ENCODE results near the gene MRPS18A.
"Not testable (repeated sequence)": the region's sequence is repeated elsewhere in the genome, so short reads cannot be mapped to it uniquely, and the experiment has no call there.

Gene MRPS18A

DNA sequence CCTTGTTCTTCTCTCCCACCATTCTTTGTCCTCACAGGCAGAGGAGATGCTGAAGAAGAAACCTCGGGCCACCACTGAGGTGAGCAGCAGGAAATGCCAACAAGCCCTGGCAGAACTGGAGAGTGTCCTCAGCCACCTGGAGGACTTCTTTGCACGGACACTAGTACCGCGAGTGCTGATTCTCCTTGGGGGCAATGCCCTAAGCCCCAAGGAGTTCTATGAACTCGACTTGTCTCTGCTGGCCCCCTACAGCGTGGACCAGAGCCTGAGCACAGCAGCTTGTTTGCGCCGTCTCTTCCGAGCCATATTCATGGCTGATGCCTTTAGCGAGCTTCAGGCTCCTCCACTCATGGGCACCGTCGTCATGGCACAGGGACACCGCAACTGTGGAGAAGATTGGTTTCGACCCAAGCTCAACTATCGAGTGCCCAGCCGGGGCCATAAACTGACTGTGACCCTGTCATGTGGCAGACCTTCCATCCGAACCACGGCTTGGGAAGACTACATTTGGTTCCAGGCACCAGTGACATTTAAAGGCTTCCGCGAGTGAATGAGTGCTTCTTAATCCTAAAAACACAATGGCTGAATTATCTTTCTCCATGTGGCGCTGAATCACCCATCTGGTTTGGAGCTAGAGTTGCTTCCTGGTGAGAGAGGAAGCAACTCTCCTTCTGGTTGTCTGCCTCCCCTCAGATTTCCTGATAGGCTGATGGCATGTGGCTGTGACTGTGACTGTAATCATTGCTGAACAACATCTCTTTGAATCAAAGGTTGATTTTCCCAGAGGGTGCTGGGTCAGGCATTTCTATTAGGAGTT lies 47.4 kb downstream of the MRPS18A start:
- no peak for DNase-seq (ENCODE audit: low spot score)

DNA sequence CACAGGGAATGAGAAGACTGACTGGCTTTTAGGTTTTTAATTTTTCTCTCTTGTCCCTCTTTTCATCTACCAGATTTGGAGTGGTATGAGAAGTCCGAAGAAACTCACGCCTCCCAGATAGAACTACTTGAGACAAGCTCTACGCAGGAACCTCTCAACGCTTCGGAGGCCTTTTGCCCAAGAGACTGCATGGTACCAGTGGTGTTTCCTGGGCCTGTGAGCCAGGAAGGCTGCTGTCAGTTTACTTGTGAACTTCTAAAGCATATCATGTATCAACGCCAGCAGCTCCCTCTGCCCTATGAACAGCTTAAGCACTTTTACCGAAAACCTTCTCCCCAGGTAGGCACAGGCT lies 51.3 kb downstream of the MRPS18A start:
- no peak for DNase-seq (ENCODE audit: low spot score)

DNA sequence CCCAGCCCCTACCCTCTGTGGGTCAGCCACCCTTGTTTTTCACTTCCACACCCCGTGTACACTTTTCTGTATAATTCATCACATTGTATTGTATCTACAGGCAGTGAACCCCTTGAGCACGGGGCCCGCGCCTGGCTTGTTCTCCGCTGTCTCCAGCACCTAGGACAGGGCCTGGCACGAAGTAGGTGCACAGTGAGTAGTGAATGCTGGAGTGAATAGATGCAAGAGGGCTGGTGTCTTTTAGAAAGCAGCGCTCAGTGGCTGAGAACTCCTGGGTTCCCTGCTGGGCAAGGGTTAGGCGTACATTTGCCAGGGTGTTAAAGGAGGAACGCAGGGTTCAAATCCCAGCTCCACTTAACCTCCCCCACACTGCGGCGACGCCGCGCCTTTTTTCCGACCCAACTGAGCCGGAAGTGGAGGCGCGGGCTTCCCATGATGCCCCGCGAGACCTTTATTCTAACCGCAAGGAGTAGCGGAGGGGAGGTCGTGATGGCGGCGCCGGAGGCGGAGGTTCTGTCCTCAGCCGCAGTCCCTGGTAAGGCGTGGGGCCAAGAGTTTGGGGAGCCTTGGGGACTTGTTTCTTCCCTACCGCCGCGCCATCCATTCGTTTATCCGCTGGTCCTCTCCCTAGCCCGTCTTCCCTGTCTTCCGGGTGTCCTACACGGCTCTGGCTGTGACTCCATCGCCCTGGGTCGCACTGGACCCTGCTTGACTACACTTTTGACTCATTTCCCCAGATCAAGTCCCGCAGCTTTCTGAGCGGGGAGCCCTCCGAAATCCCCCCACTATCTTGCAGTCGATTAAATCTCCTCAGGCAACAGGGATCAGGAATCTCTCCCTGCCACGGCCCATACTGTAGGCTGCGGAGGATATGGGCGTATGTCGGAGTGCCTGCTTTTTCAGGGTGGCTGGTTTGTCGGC lies 51.9 kb downstream of the MRPS18A start, which contains the start of gene MAD2L1BP:
TSS of gene MAD2L1BP (plus strand) at position 454 of the 921 bp plus-strand sequence. CDS start at position 490, 36 bp downstream.
- peak; percentile 86 for DNase-seq (ENCODE audit: low spot score)

- peak; percentile 80 for DNase-seq (ENCODE audit: low spot score)
Measured at GRCh38 chr6:43634702-43635303, 52.8 kb downstream of the MRPS18A start.

DNA sequence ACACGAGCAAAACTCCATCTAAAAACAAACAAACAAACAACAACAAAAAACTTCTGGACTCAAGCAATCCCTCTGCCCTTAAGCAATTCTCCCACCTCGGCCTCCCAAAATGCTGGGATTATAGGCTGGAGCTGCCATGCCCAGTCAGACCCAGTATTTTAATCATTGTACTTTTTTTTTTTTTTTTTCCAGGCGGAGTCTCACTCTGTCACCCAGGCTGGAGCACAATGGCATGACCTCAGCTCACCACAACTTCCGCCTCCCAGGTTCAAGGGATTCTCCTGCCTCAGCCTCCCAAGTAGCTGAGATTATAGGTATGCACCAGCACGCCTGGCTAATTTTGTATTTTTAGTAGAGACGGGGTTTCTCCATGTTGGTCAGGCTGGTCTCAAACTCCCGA lies 54.6 kb downstream of the MRPS18A start:
- DNase-seq (ENCODE audit: low spot score), result not testable (repeated sequence)

DNA sequence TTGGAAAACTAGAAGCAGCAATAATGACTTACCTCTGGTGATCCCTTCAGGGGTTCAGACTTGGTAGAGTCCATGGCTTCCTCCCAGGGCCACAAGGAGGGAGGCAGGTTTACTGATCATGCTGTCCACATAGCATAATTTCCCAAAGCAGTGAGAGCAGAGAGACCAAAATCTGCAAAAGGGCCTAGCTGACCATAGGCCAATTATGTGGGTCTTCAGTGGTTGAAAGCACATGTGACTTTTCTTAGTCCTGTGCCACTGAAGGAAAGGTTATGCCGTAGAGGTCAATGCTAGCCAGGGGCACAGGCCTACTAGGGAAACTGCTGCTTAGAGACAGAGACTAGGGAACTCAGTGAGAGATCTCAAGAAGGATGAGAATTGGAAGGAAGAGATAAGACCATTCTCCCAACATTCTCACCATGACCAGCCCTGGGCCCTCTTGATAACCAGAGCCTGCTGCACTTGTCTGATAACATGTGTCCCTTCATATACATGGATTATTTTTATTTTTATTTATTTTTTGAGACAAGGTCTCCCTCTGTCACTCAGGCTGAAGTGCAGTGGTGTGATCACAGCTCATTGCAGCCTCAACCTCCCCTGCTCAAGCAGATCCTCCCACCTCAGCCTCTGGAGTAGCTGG lies 56.5 kb downstream of the MRPS18A start:
- DNase-seq (ENCODE audit: low spot score), result no peak

DNA sequence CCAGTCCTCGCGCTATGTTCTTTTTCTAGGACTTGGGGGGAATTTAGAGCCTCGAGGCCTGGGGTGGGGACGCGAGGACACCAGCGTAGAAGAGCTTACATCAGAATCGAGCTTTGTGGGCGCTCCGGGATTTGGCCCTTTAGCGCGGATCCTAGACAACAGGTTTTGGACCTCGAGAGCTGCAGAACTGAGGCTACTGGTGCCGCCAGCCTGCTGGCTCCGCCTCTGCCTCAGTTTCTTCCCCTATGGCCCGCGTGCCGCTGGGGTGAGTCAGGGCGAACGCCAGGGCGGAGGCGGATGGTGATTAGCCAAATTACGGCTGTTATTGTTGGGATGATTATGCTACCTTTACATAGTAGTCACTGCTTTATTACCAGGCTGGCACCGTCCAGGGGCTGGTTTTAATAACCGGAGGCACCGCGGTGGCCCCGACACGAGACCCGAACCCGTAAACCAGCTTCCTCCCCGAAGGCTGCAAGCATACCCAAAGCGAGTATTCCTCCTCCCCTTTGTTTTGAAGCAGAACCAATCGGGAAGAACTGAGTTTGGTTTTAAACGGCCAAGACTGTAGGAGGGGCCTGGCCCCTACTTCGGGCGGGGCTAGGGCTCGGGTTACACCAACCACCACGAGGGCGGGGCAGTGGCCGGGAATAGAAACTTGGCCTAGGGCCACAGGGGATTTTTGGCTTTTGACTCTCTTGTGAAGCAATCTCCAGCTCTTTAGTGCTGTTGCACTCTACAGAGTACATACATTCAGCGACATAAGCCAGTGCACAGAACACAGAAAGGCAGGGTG lies 57.9 kb downstream of the MRPS18A start:
- DNase-seq (ENCODE audit: low spot score), result peak; percentile 95

DNA sequence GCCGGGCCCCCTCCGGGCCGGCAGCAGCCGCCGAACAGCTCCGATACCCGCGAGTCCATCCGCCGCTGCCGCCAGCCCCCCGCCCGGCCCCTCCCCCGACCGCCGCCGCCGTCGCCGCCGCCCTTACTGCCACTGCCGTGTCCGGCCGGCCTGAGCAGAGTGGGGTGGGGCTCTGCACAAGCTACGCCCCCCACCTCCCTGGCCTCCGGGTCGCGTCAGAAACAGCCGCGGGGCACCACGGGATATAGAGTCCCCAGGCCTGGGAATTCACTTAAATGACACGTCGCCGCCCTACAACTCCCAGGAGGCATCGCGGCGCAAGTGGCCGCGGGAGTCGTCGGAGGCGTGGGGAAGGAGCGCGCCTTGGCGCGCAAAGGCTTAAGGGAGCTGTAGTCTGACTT lies 58.5 kb downstream of the MRPS18A start, which contains the start of gene GTPBP2:
TSS of gene GTPBP2 (minus strand) at position 161 of the 401 bp plus-strand sequence. CDS start at position 59, 102 bp downstream.
- peak; percentile 99 for DNase-seq (ENCODE audit: low spot score)

DNA sequence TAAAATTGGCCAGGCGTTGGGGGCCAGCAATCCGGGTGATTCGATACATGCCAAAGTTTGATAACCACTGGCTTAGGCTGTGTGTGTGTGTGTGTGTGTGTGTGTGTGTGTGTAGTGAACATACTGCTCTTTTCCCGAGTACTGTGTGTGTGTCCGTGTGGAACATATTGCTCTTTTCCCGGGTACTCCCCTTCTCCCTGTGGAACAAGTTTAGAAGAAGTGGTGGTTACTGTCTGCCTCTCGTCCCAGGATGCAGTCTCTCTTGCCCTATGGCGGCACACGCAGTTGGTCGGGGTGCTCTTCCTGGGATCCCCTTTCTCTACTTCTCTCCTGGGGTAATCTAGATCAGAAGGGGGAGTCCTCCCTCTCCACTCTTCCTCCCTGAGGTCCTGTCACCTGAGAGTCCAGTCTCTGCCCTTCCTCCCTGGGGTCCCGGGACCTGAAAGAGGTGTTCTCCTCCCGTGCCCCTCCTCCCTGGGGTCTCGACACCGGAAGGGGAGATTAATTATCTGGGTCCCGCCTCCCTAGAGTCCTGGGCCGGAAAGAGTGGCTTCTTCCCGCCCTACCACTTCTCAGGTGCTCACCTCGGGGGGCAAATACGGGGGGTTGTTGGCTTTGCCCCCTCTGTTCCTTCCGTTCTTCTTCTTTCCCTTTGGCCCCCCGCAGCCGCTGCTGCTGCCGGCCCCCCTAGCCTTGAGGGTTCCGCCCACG lies 59.0 kb downstream of the MRPS18A start:
- peak; percentile 73 for DNase-seq (ENCODE audit: low spot score)

GRCh38 chr6:43627008-43627825 lies 60.4 kb downstream of the MRPS18A start:
- DNase-seq (ENCODE audit: low spot score), result no peak

- no peak for DNase-seq (ENCODE audit: low spot score)
Measured at GRCh38 chr6:43625393-43625992, 62.1 kb downstream of the MRPS18A start.

DNA sequence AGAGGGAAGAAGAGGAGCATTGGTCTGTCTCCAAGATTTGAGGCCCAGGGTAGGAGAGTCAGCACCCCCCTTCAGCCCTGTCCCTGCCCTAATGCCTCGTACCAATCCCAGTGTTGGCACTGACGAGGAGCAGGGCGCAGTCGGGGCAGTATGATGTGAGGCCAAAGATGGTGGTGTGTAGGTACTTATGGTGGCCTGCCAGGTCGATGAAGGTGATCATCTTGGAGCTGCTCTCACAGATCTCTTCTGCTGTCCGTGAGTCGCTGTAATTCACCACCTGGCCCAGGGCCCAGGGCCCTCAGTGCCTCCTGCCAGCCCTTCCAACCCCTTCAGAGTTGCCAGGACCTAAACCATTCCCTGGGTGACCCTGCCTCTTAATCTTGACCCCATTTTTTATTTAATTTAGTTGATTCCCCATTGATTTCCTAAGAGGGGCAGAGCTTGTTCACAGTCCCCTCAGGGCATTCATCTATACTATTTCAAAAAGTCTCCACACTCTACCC lies 62.8 kb downstream of the MRPS18A start:
- no peak for DNase-seq (ENCODE audit: low spot score)

DNA sequence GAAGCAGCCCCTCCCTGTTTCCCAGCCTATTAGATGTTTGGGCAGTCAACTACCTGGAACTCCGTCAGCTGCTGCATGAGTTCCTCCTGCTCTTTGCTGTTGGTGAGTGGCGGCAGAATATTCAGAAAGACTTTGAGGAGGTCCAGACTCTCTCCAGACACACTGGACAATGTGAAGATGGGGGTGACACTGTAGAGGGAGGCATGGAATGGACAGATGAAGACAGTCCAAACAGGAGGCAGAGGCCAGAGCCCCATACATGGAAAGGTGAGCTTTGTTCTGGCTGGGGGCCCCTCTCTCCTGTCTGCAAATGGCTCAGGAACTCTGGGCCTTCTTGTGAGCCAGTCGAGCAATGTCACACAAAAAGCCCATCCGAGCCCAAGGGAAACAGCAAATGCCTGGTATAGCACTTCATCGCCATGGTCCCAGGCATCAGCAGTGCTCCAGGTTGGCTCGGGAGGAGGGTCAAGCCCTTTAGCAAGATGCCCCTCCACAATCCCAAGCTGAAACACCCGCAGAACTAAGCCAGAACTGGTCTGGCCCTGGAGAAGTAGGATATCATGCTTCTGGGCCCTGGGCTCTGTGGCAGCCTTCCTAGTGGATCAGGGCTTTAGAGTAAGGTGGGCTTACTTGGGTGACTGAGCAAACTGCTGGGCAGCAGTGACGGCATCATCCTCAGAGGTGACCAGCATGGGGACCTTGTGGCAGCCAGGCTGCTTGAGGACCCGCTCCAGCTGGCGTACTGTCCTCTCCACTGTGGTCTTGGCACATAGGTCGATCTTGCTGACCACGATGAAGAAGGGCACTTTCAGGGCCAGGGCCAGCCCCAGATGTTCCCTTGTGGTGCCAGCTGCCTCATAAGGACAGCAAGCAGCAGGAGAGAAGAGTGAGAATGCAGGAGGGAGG lies 63.5 kb downstream of the MRPS18A start:
- no peak for DNase-seq (ENCODE audit: low spot score)

GRCh38 chr6:43622541-43622940 lies 65.0 kb downstream of the MRPS18A start:
- DNase-seq (ENCODE audit: low spot score), result no peak

DNA sequence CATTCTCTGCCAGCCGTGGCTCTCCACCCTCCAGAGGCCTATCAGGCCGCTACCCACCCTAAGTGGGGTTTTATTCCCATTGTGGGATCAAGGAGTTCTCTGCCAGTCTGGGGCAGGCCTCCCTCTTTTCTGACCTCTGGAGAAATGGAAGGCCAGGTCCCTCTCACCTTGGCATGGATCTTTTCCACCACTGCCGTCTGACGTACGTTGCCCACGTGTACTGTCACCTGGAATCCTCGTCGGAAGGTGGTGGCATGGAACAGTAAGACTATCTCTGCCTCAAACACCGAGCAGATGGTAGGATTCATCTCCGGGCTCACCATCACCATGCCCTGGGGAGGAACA lies 65.8 kb downstream of the MRPS18A start:
- DNase-seq (ENCODE audit: low spot score), result no peak
